ENCODE measurements around the gene REPS1.

DNA sequence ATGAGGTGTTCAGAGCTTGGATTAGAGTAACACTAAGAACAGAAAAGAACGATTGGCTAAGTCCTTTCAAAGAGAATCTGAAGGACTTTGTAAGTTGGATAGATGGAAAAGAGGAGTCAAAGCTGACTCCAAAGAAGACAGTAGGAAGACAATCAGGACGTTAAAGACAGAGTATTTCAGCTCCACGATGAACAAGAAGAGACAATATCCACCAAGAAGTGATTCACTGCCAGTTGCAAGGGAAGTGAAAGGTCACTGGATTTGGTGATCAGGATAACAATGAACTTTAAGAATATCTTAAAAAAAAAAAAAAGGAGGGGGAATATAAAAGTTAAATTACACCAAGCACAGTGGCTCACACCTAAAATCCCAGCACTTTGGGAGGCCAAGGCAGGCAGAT lies 17.9 kb downstream of the REPS1 start:
- no peak for TF ChIP-seq POLR2A (IDR thresholded peaks at IDR 0.05)
- TF ChIP-seq, protein P1, sequence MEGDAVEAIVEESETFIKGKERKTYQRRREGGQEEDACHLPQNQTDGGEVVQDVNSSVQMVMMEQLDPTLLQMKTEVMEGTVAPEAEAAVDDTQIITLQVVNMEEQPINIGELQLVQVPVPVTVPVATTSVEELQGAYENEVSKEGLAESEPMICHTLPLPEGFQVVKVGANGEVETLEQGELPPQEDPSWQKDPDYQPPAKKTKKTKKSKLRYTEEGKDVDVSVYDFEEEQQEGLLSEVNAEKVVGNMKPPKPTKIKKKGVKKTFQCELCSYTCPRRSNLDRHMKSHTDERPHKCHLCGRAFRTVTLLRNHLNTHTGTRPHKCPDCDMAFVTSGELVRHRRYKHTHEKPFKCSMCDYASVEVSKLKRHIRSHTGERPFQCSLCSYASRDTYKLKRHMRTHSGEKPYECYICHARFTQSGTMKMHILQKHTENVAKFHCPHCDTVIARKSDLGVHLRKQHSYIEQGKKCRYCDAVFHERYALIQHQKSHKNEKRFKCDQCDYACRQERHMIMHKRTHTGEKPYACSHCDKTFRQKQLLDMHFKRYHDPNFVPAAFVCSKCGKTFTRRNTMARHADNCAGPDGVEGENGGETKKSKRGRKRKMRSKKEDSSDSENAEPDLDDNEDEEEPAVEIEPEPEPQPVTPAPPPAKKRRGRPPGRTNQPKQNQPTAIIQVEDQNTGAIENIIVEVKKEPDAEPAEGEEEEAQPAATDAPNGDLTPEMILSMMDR (IDR thresholded peaks at IDR 0.05): no peak
